IPS-15b (cell line): ENCODE measurements around the gene SHISA9.

Experiments
- H3K27me3 ChIP-seq: one replicate; pipeline ENCODE4 v1.6.1; 2013; ENCODE audit warnings: low read length; ENCODE audit not compliant: control insufficient read depth, insufficient read depth
- H3K36me3 ChIP-seq: one replicate; pipeline ENCODE4 v1.6.1; 2013; ENCODE audit warnings: low read length; ENCODE audit not compliant: control insufficient read depth, insufficient read depth
- H3K4me1 ChIP-seq: one replicate; pipeline ENCODE4 v1.6.1; 2013; ENCODE audit warnings: mild to moderate bottlenecking, low read length; ENCODE audit not compliant: control insufficient read depth, insufficient read depth
- H3K4me3 ChIP-seq: one replicate; pipeline ENCODE4 v1.5.1; 2013; ENCODE audit warnings: low read depth, low read length
- H3K9ac ChIP-seq: one replicate; pipeline ENCODE4 v1.6.1; 2013; ENCODE audit warnings: low read depth, mild to moderate bottlenecking, low read length
- H3K9me3 ChIP-seq: one replicate; pipeline ENCODE4 v1.6.1; 2013; ENCODE audit warnings: mild to moderate bottlenecking, low read length; ENCODE audit not compliant: control insufficient read depth, insufficient read depth

SHISA9 gene

DNA sequence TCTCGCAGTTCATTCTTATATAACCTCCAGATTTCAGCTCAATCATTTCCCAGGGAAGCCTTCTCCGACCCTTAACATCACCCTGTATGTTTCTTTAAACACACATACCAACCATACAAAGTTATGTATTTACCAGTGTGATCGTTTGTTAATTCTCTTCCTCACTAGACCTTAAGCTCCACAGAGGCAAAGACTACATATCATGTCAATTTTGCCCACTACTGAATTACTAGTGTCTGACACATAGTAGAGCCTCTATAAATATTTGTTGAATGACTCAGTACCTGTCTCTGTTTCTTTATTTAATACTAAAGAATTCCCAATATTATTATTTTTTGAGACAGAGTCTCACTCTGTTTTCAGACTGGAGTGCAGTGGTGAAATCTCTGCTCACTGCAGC is 137.2 kb downstream of the SHISA9 start:
- Histone ChIP-seq H3K4me1 (peaks cover 3% of the 10 kb centered on the region), H3K27me3 (no peaks in the 10 kb centered on the region), H3K9ac (no peak overlapping the region), H3K4me3 (no peak overlapping the region), H3K9me3 (no peaks in the 10 kb centered on the region), H3K36me3 (no peaks in the 10 kb centered on the region)

DNA sequence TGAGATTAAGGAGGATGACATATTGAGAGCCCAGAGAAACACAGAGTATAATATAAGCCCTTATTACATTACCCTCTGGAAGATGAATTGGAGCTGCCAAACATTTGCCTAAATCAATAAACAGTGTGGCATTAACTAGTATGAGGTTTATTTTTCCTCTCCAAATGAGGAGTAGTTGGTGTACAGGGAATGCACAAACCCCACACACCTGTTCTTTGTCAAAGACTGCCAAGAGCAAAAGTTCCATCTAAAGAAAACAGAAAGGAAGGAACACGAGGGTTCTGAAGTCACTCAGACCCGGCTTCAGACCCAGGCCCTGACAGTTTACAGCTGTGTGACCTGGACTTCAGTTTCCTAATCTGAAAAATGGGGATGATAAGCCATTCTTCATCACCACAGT is 138.1 kb downstream of the SHISA9 start:
- Histone ChIP-seq H3K4me3 (no peak overlapping the region), H3K4me1 (peaks cover 3% of the 10 kb centered on the region), H3K9me3 (no peaks in the 10 kb centered on the region), H3K9ac (no peak overlapping the region), H3K27me3 (no peaks in the 10 kb centered on the region), H3K36me3 (no peaks in the 10 kb centered on the region)

DNA sequence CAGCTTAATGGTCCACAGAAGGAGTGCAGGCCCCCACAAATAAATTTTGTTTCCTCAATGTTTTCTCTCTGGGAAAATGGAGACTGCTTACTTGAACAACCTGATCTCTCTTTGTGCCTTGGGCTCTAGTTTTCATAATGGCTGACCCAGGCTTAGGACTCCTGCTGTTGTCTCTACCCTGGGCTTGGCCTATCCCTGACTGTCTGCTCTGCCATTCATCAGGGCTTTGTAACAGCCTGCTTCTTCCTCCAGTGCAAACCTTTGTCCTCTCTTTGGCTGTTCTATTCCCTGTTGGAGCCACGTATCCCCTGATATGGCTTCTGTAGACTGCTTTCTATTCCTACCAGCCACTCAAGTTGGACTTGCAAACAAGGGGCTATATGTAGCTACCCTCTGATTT is 139.8 kb downstream of the SHISA9 start:
- Histone ChIP-seq H3K4me3 (no peak overlapping the region), H3K4me1 (peaks cover 3% of the 10 kb centered on the region), H3K9ac (no peak overlapping the region)

DNA sequence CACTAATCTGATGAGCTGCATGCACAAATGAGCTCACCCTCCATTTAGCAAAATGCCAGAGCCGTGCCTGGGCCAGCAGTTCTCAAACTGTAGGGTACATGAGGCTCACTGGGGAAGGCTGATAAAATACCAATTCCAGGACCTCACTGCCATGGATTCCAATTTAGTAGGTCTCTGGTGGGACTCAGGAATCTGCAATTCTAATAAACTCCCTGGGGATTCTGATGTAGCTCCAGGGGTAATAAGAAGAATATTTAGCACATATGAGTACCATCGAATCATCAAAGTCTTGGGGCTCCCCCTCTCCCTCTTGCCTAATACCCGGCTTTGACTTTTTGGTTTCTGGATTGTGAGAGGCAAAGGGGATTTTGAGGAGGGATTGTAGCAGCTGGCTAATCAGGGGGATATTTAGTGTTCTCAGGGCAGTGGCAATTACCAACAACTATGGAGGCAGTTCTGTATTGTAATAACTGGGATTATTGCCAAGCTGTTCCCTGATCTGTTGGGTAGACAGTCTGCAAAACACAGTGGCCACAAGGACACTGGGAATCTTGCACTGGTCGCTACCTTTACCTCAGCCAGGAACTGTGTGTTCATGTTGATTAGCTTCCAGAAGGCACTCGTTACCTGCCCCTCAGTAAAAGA is 140.4 kb downstream of the SHISA9 start:
- Histone ChIP-seq H3K4me3 (no peak overlapping the region), H3K36me3 (no peaks in the 10 kb centered on the region), H3K9ac (no peak overlapping the region), H3K9me3 (no peaks in the 10 kb centered on the region), H3K27me3 (no peaks in the 10 kb centered on the region), H3K4me1 (peaks cover 3% of the 10 kb centered on the region)

More for the DNA sequence above, 139.8 kb downstream of the SHISA9 start:
- no peaks in the 10 kb centered on the region for H3K27me3 ChIP-seq
- no peaks in the 10 kb centered on the region for H3K9me3 ChIP-seq
- no peaks in the 10 kb centered on the region for H3K36me3 ChIP-seq

DNA sequence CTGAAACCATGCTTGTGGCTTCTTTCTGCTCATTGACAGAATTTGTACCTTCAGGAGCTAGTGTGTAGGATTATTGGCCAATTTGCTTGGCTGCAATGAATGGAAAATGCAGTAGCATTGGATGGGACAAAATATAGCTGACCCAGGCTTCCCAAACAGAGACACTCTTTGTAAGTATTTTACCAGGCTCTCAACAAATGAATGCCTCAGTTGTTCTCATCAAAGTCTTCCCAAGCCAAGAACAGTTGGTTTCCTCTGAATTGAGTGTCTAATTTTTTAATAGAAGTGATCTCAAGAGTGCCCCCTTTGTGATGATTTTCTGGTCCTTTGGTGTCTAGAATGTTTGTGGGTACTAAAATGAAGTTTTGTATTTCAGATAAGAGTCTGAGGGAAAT is 140.9 kb downstream of the SHISA9 start:
- H3K27me3 ChIP-seq: no peaks in the 10 kb centered on the region

DNA sequence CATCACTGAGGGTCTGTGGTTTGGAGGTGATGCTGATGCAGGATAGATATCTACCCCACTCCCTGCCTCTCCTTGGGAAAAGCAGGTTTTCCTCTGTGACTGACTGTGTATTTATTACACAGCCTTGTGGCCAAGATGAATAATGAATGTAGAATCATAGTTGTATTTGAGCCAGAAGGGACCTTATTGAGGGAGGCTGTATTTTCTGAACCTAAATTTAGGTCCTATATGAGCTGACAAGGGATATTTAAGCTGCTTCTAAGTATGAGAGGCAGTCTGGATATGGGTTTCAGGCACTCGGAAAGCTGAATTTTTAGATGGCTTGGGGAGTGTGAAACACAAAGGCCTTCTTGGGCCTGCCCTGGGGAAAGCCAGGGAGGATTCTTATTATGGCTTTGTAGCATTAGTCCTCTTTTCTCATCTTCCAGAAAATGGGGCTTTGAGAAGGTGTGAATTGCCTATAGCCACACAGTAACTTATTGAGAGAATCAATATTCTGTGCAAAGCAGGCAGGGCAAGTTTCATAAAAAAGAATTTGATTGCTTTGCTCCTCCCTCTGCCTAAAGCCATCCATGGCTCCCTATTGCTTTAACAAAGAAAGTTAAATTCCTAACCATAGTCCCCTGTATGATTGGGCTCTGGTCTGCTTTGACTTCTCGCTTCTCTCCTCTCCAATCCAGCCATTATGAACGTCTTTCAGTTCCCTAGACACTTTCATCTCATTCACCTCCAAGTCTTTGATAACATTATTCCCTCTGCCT is 144.8 kb downstream of the SHISA9 start:
- Histone ChIP-seq H3K4me1 (peaks cover 1% of the 10 kb centered on the region), H3K9ac (no peak overlapping the region), H3K36me3 (no peaks in the 10 kb centered on the region), H3K27me3 (no peaks in the 10 kb centered on the region), H3K9me3 (peaks cover 6% of the 10 kb centered on the region), H3K4me3 (no peak overlapping the region)

More for the DNA sequence above, 140.9 kb downstream of the SHISA9 start:
- Histone ChIP-seq H3K9ac (no peak overlapping the region), H3K9me3 (no peaks in the 10 kb centered on the region), H3K4me1 (peaks cover 3% of the 10 kb centered on the region), H3K36me3 (no peaks in the 10 kb centered on the region), H3K4me3 (no peak overlapping the region)

DNA sequence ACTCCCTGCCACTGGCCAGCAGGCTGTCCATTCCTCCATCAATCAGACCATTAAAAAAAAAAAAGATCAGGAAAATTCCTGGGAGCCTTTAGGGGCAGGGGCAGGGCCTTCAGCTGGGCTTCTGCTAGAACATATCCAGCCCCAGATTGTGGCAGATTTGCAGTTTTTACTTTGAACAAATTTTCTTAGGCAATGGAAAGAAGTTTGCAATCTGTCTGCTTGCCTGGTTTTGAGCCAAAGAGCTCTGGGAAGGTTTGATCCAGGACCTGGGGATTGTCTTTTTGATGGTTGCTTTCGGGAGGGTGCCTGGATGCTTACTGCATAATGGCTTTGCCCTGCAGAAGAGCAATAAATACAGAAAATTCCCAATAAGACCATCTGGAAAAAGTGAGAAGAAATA is 145.9 kb downstream of the SHISA9 start:
- Histone ChIP-seq H3K9me3 (peaks cover 6% of the 10 kb centered on the region), H3K9ac (no peak overlapping the region), H3K27me3 (no peaks in the 10 kb centered on the region), H3K4me1 (no peaks in the 10 kb centered on the region), H3K4me3 (no peak overlapping the region), H3K36me3 (no peaks in the 10 kb centered on the region)

DNA sequence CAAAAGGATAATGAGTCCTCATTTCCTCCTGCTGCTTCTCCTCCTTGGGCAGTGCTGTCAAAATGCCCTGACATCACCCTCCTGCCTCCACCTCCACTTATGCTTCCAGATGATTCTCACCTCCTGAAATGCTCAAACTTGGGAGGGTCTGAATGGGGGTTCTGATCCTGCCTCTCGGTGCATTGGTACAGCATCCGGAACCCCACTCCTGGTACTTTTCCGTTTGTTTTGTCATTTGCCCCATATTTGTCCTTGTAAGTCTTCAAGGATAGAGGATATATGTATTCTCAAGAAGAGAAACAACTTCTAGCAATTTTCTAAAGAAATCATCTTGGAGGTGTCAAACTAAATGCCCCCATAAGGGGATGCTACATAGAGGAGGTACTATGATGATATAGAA is 148.3 kb downstream of the SHISA9 start:
- H3K4me3 ChIP-seq: no peak overlapping the region
- no peaks in the 10 kb centered on the region for H3K4me1 ChIP-seq
- no peaks in the 10 kb centered on the region for H3K27me3 ChIP-seq
- H3K9ac ChIP-seq: no peak overlapping the region
- H3K36me3 ChIP-seq: no peaks in the 10 kb centered on the region
- peaks cover 6% of the 10 kb centered on the region for H3K9me3 ChIP-seq

DNA sequence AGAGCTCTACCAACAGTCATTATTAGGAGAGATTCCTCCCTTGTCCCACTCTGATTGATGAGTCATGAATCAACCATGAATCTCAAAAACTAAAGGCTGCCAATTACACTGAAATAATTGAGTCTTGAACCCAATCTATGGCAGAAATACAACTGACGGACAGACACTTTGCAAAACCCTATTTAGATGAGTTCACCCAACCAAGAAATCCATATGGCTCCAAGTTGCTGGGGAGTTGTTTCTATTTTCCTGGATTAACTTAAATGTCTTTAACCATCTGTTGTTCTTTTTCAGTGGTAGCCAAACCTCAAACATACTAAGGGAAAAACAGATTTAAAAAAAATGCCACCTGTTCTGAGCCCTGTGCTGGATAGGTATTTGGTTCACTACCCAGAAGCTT is 151.0 kb downstream of the SHISA9 start:
- Histone ChIP-seq H3K9me3 (peaks cover 6% of the 10 kb centered on the region), H3K9ac (no peak overlapping the region), H3K27me3 (no peaks in the 10 kb centered on the region), H3K4me1 (no peaks in the 10 kb centered on the region), H3K36me3 (no peaks in the 10 kb centered on the region), H3K4me3 (no peak overlapping the region)

DNA sequence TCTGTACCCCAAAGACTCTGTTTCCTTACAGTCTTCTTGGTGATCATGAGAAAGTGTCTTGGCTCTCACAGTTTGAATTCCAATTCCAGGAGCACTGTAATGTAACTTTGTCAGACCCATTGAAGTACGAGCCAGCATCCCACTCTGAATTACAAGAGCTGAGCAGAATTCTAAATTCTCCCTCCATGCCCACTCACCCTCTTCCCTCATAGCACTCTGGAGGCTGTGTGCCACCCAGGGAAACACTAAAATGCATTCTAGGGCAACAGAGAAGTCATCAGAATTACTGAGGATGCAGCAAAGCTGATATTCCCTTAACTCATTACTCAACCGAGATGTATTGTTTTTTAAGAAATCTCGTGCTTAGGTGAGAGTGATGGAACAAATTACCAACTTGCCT is 154.1 kb downstream of the SHISA9 start:
- no peaks in the 10 kb centered on the region for H3K9me3 ChIP-seq

DNA sequence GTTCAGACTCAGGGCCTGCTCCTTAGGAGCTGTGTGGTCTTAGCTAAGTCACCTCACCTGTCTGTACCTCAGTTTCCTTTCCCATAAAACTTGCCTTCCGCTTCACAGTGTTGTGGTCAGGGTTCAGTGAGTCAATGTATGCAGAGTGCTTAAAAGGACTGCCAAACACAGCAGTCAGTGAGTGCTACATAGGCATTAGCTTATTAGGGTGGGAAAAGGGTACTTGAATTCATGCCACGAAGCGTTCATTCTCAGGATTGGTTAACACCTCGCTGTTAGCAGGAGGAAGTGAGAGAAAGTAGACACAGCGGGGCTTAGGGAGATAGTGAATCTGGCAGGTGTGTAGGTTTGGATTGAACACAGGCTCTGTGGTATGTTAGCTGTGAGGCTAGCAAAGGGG is 155.2 kb downstream of the SHISA9 start:
- no peaks in the 10 kb centered on the region for H3K36me3 ChIP-seq
- H3K4me1 ChIP-seq: peaks cover 3% of the 10 kb centered on the region
- no peak overlapping the region for H3K9ac ChIP-seq
- no peaks in the 10 kb centered on the region for H3K27me3 ChIP-seq
- H3K4me3 ChIP-seq: no peak overlapping the region
- no peaks in the 10 kb centered on the region for H3K9me3 ChIP-seq

More for the DNA sequence above, 154.1 kb downstream of the SHISA9 start:
- no peaks in the 10 kb centered on the region for H3K36me3 ChIP-seq
- no peak overlapping the region for H3K4me3 ChIP-seq
- no peaks in the 10 kb centered on the region for H3K4me1 ChIP-seq
- H3K27me3 ChIP-seq: no peaks in the 10 kb centered on the region
- no peak overlapping the region for H3K9ac ChIP-seq

DNA sequence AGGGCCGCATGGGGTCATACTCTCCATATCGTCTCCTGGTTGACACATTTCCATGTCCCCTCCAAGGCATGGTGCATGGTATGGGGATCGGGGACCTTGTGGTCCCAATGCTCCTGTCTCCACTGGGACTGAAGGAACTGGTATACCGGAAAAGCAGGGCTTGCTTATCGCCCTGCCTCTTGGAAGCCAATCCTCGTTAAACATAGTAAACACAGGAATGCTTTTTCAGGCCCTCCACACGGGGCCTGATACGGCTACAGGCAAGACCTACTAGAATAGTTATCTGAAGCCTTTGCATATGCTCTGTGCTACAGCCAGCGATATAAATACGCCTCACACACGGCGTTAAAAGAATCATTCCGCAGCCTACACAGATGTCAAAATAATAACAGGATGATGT is 159.5 kb downstream of the SHISA9 start:
- Histone ChIP-seq H3K4me1 (peaks cover 10% of the 10 kb centered on the region), H3K4me3 (no peak overlapping the region), H3K36me3 (no peaks in the 10 kb centered on the region), H3K9me3 (no peaks in the 10 kb centered on the region), H3K9ac (no peak overlapping the region), H3K27me3 (no peaks in the 10 kb centered on the region)
